Activated CD8-positive, alpha-beta memory T cell treated with anti-CD3 and anti-CD28 coated beads for 48 hours (primary cell): ENCODE data around the gene ELF3.
A peak's percentile ranks its signal among the peaks of the same experiment; 100 is the strongest.
"Not testable (repeated sequence)": the region's sequence is repeated elsewhere in the genome, so short reads cannot be mapped to it uniquely, and the experiment has no call there.

ENCODE experiments used
- DNase-seq, 3 experiments: peaks; one replicate each; pipeline ENCODE4 v3.0.0-alpha.2; 2020; ENCODE audit warnings: low read depth in 2 of 3, low spot score in 2 of 3

Gene ELF3

DNA sequence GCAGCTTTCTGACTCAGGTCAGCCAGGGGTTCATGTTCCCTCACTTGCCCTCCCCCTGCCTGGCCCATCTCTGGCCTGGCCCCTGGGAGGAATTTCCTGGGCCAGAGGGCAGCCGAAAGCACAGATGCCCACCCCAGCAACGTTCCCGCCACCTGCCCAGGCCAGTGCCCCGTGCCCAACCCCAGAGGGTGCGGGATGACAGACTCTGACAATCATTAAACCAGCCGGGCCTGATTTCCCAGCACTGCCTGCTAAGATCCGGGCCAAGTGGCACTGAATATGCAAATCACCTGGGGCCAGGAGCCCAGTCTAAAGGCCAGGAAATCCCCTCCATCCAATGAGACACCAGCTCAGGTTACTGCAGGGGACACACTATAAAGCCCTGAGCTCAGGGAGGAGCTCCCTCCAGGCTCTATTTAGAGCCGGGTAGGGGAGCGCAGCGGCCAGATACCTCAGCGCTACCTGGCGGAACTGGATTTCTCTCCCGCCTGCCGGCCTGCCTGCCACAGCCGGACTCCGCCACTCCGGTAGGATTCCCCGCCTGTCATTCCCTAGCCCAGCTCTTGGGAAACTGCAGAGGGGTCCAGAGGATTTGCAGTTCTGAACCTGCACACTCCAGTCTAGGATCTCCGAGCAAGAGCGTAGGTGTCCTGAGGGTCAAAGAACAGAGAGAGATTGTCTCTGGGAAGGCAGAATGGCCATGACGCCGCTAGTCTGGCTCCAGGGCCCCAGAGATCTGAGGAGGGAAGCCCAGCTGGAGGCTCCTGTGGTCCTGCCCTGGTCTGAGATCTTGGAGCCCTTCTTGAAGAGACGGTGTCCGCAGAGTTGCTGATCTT is at the start of gene ELF3:
Gene ELF3, plus strand, starts transcription at position 408 of the 836 bp plus-strand sequence. CDS start 550 bp downstream, outside the sequence.
- DNase-seq, result no peak

DNA sequence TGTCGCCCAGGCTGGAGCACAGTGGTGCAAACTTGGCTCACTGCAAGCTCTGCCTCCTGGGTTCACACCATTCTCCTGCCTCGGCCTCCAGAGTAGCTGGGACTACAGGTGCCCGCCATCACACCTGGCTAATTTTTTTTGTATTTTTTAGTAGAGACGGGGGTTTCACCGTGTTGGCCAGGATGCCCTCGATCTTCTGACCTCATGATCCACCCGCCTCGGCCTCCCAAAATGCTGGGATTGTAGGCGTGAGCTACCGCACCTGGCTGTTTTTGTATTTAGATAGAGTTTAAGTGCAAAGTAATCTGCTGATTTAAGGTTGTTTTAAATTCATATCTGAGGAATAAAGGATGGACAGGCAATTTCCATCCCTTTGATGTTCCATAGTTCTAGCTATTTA is 48.0 kb upstream of the ELF3 start:
- DNase-seq, result not testable (repeated sequence)

DNA sequence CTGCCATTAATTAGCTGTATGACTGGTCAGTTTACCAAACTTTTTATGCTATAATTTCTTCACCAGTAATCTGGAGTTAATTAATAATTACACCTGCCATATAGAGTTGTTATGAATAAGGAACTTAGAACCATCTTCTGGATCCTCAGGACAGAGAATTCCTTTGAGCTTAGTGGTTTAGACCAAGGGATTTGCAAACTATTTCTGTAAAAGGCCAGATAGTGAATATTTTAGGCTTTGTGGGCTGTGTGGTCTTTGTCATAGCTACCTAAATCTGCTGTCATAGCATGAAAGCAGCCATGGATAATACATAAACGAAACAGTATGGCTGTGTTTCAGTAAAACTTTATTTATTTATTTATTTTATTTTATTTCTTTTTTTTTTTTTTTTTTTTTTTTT is 46.1 kb upstream of the ELF3 start:
- DNase-seq, result no peak

DNA sequence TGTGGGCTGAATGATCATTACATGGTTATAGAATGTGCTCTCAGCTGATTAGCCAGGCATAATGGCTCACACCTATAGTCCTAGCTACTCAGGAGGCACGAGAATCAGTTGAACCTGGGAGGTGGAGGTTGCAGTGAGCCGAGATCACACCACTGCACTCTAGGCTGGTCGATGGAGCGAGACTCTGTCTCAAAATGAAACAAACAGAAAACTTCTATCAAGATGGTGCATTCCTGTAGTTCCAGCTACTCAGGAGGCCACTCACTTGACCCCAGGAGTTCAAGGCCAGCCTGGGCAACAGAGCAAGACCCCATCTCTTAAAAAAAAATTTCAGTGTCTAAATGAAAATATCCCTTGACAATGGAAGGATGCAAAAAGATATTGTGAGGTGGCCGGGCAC is 44.2 kb upstream of the ELF3 start:
- DNase-seq, result no peak

DNA sequence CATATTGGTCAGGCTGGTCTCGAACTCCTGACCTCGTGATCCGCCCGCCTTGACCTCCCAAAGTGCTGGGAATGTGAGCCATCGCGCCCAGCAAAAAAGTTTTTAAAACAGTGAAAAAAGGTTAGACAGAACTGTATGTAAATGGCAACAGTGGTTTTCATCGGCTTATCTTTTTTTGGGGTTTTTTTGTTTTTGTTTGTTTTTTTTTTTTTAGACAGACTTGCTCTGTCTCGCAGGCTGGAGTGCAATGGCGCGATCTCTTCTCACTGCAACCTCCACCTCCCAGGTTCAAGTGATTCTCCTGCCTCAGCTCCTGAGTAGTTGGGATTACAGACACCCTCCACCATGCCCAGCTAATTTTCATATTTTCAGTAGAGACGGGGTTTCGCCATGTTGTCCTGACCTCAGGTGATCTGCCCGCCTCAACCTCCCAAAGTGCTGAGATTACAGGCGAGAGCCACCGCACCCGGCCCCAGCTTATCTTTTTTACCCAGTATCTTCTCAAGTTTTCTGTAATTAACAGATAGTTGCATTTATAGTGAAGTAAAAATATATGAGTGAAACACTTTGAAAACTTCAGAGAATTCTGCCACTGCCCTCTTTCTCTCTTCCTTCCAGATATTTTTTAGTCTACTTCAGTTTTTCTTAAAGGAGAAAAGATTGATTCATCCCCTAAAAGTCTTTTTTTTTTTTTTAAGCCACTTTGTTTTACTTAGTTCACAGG is 42.0 kb upstream of the ELF3 start:
- DNase-seq, result no peak

DNA sequence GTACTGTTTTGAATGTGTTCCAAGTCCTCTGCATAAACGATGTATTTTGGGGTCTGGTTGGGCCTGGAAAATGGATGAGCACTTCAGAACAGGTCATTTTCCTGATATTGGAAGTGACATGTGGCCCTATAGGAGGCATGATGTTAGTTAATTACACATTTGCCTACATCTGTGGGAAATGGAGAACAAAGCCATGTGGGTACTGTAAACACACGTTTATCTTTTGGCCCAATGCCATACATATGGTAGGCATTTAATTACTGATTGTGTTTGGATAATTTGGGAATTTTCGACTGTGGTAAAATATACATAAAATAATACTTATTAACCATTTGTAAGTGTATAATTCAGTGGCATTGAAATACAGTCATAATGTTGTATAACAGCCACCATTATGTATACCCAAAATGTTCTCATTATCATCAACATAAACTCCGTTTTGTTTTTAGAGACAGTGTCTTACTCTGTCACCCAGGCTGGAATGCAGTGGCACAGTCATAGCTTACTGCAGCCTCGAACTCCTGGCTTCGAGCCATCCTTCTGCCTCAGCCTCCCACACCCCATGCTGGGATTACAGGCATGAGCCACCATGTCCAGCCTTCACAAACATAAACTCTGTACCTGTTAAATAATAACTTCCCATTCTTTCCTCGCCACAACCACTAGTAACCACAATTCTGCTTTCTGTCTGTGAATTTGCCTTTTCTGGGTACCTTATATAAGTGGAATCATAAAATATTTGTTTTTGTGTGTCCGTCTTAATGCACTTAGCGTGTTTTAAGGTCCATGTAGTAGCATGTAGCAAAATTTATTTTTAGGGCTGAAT is 39.8 kb upstream of the ELF3 start:
- no peak for DNase-seq

DNA sequence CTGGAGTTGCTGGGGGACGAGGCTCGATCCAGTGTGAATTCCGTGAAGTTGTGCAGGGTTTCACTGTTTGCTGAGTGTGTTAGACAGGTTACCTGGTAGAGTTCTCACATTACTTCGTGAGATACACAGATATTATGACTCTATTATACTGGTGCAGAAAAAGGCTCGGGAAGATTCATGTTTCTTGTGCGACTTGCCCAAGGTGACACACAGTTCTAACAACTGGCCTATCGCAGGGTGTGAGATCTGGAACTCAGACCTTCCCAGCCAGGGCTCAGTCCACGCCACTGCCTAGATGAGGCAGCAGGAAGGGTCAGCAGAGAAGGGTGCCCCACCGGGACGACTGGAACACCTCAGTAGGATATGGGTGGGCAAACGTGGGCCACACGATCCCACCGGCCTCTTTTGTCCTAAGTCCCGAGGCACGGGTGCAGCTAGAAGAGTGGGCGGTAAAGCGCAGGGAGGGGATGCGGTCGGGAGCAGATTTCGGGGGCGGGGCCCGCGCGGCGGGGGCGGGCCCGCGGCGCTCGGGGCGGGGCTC is 28.2 kb upstream of the ELF3 start:
- DNase-seq, result peak in 2 of 3 experiments; percentile 49 to 59

DNA sequence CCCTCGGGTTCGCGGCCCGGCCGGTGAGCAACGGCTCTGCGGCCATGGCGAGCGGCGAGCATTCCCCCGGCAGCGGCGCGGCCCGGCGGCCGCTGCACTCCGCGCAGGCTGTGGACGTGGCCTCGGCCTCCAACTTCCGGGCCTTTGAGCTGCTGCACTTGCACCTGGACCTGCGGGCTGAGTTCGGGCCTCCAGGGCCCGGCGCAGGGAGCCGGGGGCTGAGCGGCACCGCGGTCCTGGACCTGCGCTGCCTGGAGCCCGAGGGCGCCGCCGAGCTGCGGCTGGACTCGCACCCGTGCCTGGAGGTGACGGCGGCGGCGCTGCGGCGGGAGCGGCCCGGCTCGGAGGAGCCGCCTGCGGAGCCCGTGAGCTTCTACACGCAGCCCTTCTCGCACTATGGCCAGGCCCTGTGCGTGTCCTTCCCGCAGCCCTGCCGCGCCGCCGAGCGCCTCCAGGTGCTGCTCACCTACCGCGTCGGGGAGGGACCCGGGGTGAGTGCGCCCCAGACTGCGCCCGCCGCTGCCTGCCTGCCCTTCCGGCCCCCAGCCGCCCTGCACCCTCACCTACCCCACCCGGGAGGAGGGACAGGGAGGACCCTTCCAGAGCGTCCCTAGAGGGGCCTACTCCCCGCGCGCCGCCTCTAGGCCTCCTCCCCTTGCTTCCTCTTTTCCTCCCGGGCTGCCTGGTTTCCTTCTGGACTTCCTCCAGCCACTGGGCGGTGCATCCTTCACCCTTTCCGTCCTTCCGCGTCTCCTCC is 27.6 kb upstream of the ELF3 start, which contains the start of gene RNPEP:
Gene RNPEP, plus strand, starts transcription at position 26 of the 757 bp plus-strand sequence. Its CDS starts 19 bp downstream, at position 45.
- peak in 1 of 3 experiments; percentile 57 for DNase-seq

DNA sequence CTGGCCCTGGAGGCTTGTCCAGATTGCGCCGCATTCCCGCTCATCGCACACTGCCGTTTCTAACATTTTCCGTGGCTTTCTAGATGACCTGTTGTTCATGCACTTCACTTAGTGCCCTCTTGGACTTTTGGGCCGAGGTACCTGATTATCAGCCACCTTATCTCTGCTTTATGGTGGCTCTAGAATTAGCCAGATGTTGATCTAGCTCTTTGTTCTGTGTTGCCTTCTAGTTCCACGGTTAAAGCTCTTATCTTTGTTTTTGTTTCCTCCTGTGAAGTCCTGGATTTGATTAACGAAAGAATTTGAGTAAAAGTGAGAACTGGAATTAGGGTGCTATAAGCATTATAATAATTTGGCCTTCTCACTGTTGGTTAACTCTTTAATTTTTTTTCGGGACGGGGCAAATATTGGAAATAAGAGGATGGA is 27.0 kb upstream of the ELF3 start:
- DNase-seq, result peak in 1 of 3 experiments; percentile 9

DNA sequence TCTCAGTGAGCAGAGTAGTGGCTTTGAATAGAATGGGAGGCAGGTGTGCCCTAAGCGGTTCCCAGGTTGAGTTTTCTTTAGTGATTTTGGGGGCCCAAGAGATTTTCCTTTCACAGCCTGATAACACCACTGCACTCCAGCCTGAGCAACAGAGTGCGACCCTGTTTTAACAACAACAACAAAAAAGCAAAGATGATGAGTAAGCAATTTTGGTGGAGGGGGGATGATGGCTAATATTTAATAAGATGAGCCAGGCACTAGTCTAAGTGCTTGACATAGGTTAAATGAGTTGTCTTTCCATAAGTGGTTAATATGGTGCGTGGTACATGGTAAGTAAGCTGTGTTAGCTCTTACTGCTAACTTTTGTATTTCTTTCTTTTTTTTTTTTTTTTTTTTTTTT is 25.9 kb upstream of the ELF3 start:
- no peak for DNase-seq

DNA sequence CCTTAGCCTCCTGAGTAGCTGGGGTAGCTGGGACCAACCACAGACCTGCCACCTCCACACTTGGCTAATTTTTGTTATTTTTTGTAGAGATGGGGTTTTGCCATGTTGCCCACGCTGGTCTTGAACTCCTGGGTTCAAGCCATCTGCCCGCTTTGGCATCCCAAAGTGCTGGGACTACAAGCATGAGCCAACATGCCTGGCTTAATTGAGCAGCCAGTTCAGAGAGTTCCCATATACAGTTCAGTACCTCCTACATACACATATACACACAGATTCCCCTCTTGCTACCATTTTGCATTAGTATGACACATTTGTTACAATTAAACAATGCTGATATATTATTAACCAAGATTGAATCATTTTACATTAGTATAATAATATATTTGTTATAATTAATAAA is 25.0 kb upstream of the ELF3 start:
- no peak for DNase-seq

DNA sequence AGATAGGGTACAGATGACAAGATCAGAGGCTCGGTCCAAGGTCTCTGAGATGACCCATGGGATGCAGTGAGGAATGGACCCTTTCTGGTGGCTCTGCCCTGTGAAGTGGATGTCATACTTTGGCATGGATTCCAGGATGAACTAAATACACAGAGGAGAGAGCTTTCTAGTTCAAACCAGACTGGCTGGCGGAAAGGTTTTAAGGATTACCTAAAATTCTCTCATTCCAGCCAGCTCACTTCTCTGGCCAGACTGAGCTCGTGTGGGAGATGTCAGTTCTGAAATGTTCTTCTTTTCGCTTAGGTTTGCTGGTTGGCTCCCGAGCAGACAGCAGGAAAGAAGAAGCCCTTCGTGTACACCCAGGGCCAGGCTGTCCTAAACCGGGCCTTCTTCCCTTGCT is 21.8 kb upstream of the ELF3 start:
- DNase-seq, result no peak

DNA sequence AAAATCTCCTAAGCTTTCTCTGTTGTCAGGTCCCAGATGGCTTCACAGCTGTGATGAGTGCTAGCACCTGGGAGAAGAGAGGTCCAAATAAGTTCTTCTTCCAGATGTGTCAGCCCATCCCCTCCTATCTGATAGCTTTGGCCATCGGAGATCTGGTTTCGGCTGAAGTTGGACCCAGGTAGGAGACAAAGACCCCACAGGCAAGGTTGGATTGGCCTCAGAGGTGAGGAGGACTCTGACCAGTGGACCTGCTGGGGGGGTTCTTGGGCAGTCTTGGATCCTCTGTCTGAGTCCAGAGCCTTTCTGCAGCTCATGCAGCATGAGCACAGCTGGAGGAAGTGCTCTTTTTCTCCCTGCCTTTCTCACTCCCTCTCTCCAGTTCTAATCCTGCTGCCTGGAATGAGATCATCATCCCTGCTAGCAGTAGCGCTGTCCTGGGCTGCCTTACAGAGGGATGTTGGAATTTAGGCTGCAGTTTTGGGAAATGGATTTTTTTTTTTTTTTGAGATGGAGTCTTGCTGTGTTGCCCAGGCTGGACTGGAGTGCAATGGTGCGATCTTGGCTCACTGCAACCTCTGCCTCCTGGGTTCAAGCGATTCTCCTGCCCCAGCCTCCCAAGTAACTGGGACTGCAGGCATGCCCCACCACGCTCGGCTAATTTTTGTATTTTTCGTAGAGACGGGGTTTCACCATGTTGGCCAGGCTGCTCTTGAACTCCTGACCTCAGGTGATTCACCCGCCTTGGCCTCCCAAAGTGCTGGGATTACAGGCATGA is 20.8 kb upstream of the ELF3 start:
- no peak for DNase-seq

DNA sequence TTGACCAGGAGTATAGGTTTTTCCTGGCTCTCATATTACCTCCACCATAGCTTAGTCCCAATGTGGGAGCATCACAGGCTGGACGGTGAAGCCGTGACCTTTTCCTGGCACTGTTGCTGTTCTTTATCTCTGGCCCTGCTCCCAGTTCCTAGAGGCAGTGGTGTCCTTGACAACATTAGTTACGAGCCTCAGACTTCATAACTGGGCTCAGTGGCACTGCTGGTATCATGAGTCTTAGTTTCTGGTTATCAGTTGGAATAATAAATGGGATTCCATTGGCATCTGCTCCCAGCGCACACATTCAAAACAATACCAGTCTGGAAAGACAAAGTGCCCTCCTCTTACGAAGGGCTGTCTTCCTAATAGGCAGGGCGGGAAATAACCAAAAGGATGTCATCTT is 20.0 kb upstream of the ELF3 start:
- DNase-seq, result no peak

DNA sequence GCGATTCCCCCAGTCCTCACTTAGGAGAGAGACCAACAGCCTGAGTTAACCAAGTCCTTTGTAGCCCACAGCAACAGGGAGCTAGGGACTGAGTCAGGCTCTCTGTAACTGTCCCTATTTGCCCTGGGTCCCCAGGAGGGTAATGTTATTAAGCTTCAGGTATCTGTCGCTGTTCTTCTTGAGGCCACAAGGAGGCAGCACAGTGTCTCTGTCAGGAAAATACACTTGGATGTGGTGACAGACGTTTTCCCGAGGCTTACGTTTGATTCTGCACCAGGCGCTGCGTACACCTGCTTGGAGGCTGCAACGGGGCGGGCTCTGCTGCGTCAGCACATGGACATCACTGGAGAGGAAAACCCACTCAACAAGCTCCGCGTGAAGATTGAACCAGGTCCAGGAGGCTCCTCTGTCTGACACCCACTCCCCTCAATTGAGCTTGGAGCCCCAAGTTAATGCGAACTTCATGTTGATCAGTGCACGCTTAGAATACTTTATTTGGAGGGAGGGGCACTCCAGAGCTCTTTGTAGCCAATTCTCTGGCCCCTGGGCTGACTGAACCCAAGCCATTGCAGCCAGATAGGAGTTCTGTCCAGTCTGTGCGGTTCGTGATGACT is 10.7 kb upstream of the ELF3 start:
- no peak for DNase-seq

DNA sequence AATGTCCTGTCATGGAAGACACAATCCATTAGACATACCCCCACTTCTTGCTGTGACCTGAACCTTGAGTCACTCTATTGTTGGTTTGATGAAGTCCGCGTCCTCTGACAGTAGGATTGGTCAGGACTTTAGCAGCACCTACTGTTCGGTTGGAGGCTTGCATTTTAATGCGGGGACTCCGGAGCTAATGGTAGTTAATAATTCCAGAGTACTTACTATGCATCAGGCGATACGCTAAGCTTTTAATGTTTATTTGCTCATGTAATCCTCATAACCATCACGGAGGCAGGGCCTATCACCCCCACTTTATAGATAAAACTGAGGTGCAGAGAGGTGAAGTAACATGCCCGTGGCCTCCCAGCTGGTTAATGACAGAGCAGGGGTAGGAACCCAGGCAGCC is 7.9 kb upstream of the ELF3 start:
- no peak for DNase-seq

DNA sequence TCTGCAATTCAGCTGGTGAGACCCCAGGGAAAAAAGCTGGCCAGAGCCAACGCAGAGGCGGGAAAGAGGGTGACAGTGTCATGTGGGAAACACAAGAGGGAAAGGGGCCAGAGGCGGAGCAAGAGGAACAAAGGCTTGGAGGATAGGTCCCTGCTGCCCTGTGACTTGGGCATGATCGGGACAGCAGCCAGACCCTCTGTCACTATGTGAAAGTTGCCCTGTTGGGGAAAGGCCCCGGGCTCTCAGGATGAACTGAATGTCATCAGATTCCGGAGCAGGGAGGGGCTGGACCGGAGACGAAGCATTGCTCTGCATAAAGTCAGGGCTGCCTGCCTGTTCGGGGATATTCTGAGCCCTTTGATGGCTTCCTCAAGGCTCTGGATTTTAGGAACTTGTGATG is 5.7 kb upstream of the ELF3 start:
- no peak for DNase-seq

DNA sequence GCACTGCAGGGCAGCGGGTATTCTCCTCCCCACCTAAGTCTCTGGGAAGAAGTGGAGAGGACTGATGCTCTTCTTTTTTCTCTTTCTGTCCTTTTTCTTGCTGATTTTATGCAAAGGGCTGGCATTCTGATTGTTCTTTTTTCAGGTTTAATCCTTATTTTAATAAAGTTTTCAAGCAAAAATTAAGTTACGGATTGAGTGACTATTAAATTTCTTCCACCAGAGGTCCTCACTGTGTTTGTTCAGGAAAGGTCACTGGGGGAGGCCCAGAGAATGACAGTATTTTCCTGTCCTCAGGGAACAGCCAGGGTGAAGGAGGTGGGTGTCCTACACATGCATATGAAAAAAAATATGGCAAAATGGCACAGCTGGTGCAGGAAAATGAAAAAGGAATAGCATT is 4.4 kb upstream of the ELF3 start:
- no peak for DNase-seq

DNA sequence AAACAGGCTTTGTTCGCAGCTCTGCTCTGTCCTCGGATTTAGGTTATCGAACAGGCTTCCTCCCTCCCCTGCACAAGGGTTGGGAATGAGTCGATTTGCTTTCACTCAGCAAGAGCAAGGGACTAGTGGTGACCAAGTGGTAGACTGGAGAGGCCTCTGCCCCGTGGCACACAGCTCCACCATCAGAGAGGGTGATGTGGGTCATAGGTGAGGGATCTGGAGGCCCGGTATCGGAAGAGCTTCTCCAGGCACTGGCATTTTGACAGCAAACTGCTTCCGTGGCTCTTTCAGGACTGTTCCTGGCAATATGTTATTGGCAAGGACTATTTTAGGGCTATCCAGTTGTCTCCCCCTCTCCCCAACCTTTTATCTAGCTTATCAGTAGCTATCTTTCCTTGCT is 3.1 kb upstream of the ELF3 start:
- DNase-seq, result no peak
